D721Med (cell line): ENCODE results near the gene AUTS2.

Experiments
- DNase-seq: peaks from one replicate; pipeline ENCODE4 v3.0.0; 2011; ENCODE audit warnings: low spot score; ENCODE audit not compliant: insufficient read length
- FAIRE-seq: peaks from 2 replicates; lab custom pipeline; 2011; peaks lifted over from hg19 to GRCh38; lab: Jason Lieb, UNC
- TF ChIP-seq, protein P1 (sequence below): IDR thresholded peaks from 2 replicates; pipeline ENCODE4 v1.5.1; 2012; ENCODE audit warnings: mild to moderate bottlenecking, control low read depth; ENCODE audit not compliant: insufficient read depth; ENCODE audit errors: missing control alignments

Gene AUTS2

DNA sequence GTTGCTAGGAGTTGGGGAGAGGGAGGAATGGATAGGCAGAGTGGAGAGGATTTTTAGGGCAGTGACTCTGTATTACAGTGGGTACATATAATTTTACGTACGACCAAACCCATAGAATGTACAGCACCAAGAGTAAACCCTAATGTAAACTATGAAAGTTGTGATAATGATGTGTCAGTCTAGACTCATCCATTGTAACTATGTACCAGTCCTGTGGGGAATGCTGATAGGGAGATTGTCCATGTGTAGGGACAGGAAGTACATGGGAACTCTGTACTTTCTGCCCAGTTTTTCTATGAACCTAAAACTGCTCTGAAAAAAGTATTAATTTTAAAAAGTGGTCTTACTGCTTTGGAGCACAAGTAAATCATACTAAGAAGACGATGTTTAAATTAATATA is 441.8 kb downstream of the AUTS2 start:
- TF ChIP-seq, protein P1, sequence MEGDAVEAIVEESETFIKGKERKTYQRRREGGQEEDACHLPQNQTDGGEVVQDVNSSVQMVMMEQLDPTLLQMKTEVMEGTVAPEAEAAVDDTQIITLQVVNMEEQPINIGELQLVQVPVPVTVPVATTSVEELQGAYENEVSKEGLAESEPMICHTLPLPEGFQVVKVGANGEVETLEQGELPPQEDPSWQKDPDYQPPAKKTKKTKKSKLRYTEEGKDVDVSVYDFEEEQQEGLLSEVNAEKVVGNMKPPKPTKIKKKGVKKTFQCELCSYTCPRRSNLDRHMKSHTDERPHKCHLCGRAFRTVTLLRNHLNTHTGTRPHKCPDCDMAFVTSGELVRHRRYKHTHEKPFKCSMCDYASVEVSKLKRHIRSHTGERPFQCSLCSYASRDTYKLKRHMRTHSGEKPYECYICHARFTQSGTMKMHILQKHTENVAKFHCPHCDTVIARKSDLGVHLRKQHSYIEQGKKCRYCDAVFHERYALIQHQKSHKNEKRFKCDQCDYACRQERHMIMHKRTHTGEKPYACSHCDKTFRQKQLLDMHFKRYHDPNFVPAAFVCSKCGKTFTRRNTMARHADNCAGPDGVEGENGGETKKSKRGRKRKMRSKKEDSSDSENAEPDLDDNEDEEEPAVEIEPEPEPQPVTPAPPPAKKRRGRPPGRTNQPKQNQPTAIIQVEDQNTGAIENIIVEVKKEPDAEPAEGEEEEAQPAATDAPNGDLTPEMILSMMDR: no peak
- no peak for FAIRE-seq

DNA sequence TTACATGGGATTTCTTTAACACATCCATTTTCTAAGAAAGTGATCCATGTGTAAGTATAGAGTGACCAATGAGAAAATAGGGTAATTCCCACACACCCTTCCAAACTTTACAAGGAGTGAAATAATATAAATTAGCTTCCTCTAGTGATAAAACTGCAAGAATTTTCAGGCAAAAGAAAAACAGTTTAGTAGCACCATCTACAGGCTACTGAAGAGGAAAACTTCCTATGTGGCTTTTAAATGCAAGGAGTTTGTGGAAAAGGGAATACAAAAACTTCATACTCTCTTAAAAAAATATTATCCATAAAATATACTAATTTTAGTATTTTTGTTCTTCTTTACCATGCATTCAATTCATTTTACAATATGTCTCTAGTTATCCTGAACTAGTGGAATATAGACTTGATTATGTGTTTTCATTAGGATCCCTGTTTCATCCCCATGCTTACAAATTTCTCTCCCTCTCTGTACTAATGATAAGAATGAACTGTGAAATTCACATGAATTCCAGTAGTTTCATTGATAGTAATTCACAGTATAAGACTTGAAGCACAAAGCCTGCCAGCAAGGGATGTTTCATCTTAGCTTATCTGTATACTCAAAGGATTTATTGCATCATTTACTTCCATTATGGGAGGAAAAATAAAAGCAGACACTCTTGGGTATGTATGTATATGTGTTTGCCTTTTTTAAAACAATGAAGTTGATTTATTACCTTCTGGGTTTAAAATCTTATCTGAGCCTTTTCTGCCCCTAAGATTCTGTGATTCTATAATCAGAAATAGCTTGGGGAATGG is 442.9 kb downstream of the AUTS2 start:
- TF ChIP-seq, protein P1: peak; percentile 83
- peak; percentile 86 for FAIRE-seq
- DNase-seq: no peak

More for the DNA sequence above, 441.8 kb downstream of the AUTS2 start:
- DNase-seq: no peak

DNA sequence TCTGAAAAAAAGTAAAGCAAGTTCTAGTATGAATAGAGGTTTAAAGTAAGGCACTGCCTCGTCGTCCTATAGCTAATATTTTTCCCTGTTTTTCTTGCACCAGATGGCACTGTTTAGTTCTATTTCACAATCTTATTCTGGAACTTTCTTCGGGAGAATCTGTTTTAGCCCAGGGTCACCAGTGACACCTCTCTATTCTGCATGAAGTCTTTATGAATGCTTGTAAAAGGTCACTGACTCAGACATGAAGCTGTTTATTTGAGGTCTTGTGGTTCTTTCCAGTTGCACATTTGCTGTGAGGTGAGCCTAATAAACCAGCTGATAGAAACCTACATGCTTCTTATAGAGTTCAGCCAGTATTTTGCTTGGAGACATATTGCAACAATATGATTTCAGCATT is 444.3 kb downstream of the AUTS2 start:
- TF ChIP-seq, protein P1: peak; percentile 63
- peak; percentile 81 for FAIRE-seq
- DNase-seq: no peak

DNA sequence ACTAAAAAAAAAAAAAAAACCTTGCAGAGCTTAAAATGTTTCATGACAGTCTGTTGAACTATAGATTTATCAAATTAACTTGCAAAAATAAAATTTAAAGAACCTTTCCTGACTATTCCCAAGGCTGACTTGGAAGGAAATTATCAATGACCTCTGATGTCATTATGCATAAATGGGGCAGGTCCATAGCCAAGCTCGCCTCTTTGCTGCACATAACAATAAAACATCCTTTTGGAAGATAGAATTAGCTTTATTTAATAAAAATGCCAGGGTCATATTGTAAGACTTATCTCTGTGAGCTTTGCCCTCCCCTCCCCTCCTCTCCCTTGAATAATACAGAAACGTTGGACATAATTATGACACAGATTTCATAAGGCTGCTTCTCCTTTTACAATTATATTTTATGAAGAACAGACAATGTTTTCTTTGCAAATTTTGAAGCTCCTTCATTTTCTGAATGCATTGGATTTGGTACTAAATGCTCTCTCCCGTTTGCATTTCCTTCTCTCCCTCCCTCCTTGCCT is 444.8 kb downstream of the AUTS2 start:
- TF ChIP-seq, protein P1: no peak
- FAIRE-seq (no peak), DNase-seq (no peak)

DNA sequence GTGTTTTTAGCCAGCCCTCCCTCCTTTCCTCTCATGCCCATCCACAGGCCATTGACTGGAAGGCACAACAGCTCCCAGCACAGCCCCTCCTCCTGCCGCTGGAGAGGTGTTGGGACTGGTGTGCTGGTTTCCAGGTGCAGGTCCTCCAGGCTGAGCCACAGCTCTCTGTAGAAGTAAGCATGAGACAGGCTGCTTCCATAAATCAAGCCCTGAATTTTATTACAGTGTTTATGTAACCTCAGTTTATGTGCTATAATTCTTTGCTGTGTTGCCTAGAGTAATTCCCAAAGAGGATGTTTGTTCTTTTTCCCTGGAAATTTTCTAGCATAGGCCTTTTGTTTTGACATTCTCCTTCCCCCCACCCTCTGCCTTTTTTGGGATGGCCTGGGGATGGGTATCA is 445.8 kb downstream of the AUTS2 start:
- TF ChIP-seq, protein P1: no peak
- DNase-seq (no peak), FAIRE-seq (no peak)

DNA sequence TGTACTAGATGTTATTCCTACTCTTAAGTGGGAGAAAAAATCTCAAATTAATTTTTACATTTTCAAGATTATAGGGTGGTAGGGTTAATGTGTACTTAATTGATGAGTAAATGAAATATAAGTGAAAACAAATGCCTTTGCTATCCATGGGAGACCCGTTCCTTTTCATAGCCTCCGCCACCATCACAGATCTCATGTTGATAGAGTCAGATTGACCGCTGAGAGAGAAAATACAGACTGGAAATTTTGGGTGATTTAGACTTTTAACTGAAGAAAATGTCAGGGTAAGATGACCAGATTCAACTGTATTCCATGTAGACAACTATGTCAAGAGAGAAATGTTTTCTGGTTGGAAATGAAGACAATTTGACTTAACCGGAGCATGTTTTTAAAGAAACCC is 446.2 kb downstream of the AUTS2 start:
- no peak for DNase-seq
- TF ChIP-seq, protein P1: no peak
- FAIRE-seq: no peak

DNA sequence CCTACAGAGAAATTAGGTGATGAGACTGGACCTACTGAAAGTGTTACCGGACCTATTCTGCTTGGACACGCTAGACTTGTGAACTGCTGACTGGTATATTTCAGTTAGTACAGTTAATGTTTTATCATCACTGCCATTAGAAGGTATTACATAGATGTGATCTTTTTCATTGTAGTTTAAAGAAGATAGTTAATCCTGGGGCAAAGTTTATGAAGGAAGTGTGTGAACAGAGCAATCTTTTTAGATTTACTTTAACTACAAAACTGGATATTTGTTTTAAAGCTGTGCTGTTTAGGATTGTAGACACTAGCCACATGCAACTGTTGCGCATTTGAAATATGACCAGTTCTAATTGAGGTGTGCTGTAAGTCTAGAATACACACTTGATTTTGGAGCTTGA is 446.7 kb downstream of the AUTS2 start:
- DNase-seq (no peak), FAIRE-seq (no peak)
- TF ChIP-seq, protein P1: no peak
